Testis (tissue), 2 donors: ENCODE measurements around the gene ASB8.

Experiments
- POLR2A ChIP-seq: fragments of 450-650 bp; IDR thresholded peaks from one replicate; pipeline ENCODE4 v1.6.1; 2017; ENCODE audit warnings: antibody characterized with exemption, mild to moderate bottlenecking, moderate library complexity
- TF ChIP-seq, protein P1 (sequence below), 3 experiments: fragments of 450-650 bp in 2 of 3; fragments of 200-600 bp in 1 of 3; sonication (generic) in 1 of 3; IDR thresholded peaks; one replicate each; pipeline ENCODE4 v1.5.1; 2016 to 2019; ENCODE audit warnings: antibody characterized with exemption in 3 of 3, mild to moderate bottlenecking in 2 of 3, moderate library complexity in 1 of 3

DNA sequence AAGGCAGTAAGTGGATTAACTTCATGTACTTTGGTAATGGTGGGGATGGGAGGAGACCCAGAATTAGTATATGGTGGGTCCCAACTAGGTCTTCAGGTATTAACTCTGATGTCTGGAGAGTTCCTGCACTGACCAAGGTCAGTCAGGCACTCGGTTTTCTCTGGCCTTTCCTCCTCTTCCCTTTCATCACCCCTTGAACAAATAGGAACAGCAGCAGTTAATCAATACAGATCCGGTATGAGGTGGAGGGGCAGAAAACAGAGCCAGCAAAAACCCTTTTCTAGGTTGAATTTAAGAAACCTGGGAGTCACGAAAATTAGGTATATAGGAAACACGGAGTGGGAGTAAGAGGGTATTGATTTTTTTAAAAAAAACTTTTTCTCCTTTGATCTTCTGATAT is 34.1 kb downstream of the ASB8 start:
- TF ChIP-seq, protein P1, sequence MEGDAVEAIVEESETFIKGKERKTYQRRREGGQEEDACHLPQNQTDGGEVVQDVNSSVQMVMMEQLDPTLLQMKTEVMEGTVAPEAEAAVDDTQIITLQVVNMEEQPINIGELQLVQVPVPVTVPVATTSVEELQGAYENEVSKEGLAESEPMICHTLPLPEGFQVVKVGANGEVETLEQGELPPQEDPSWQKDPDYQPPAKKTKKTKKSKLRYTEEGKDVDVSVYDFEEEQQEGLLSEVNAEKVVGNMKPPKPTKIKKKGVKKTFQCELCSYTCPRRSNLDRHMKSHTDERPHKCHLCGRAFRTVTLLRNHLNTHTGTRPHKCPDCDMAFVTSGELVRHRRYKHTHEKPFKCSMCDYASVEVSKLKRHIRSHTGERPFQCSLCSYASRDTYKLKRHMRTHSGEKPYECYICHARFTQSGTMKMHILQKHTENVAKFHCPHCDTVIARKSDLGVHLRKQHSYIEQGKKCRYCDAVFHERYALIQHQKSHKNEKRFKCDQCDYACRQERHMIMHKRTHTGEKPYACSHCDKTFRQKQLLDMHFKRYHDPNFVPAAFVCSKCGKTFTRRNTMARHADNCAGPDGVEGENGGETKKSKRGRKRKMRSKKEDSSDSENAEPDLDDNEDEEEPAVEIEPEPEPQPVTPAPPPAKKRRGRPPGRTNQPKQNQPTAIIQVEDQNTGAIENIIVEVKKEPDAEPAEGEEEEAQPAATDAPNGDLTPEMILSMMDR (IDR thresholded peaks at IDR 0.05): no peak
- no peak for TF ChIP-seq POLR2A
